Hematopoietic multipotent progenitor cell (in vitro differentiated cells): Measurements from ENCODE around the gene ELAVL3. TPM values are rescaled to one million over a fixed set of nuclear protein-coding genes. Genes with fewer than 3 reads are reported as not detected.
"Not testable (repeated sequence)": the region's sequence is repeated elsewhere in the genome, so short reads cannot be mapped to it uniquely, and the experiment has no call there.

Experiments used
- DNase-seq, 3 donors: peaks; one replicate each; pipeline ENCODE4 v3.0.0-alpha.2; 2011 to 2015; ENCODE audit warnings: low read depth in 2 of 3, low spot score in 2 of 3
- total RNA-seq: library from RNA; depleted of rRNA; stranded (reverse); fragments of >200 nt; gene quantifications from one replicate; pipeline ENCODE4 v1.2.3, GENCODE V29; 2012

Gene ELAVL3
- total RNA-seq, 1 donor, result 0.27 TPM

- no peak for DNase-seq
These were observed 8.5 kb upstream of the ELAVL3 start for GRCh38 chr19:11489378-11489777.

DNA sequence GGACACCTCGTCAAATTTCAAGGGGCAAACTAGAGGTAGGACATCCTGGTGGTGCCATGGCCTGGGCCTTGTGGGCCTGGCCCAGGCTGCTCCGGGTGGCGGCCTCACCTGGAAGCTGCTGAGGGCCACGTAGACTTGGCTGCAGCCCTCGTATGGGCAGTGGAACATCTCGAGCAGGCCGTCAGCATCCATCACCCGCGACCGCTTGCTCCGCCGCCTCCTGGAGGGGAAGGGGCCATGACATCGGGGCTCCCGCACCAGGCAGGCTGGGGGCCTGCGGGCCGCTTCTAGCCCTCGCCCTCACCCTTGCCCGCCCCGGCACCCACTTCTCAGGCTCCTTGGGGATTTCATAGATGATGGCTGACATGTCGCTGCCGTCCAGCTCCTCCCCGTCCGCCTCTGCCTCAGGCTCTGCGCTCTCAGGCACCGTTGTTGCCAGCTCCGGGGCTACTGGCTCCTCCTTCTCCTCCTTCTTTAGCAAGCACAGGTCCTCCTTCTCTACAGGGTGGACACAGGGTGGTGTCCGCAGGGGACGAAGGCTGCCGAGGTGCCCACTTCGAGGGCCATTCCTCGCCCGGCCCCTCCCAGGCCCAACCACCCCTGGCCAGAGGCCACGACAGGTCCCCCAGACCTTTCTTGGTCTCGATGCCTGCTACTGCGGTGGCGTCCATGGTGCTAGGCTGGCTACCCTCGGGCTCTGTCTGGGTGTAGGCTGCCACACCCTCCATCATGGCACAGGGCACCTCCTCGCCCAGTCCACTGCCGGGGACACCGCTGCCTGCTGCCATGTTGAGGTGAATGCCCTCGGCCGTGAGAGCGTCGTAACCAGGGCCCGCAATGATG is 6.0 kb upstream of the ELAVL3 start:
- no peak for DNase-seq

DNA sequence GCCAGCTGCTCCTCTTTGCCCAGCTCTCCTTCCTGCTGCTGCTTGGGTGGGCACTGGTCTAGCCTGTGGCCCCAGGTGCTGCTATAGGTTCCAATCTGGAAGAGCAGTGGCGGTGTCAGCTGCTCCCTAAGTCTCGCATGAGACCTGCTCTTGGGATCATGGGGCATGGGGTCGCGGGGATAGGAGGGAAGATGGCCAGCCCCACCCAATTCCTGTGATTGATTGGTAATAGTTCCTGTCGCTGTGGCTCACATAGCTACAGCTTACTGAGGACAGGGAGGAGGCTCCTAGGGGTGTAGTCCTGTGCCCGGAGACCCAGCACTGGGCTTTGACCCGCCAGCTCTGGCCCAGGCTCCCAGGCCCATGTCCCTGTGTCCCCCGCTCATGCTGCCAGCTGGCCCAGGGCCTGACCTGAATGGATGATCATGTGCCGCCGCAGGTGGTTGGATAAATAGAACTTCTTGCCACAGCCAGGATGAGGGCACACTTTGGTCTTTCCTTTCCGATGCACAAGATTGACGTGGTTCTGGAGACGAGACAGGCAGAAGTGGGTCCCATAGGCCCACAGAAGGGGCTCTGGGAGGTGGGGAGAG is 4.5 kb upstream of the ELAVL3 start:
- DNase-seq, result no peak

GRCh38 chr19:11483366-11484111 is 2.7 kb upstream of the ELAVL3 start:
- no peak for DNase-seq

- DNase-seq, result peak; percentile 80 to 93 (median 93)
These were observed 1.7 kb upstream of the ELAVL3 start for GRCh38 chr19:11482384-11483050.

- peak in 2 of 3 donors; percentile 89 to 95 for DNase-seq
These were observed 913 bp upstream of the ELAVL3 start for GRCh38 chr19:11481534-11482383.

DNA sequence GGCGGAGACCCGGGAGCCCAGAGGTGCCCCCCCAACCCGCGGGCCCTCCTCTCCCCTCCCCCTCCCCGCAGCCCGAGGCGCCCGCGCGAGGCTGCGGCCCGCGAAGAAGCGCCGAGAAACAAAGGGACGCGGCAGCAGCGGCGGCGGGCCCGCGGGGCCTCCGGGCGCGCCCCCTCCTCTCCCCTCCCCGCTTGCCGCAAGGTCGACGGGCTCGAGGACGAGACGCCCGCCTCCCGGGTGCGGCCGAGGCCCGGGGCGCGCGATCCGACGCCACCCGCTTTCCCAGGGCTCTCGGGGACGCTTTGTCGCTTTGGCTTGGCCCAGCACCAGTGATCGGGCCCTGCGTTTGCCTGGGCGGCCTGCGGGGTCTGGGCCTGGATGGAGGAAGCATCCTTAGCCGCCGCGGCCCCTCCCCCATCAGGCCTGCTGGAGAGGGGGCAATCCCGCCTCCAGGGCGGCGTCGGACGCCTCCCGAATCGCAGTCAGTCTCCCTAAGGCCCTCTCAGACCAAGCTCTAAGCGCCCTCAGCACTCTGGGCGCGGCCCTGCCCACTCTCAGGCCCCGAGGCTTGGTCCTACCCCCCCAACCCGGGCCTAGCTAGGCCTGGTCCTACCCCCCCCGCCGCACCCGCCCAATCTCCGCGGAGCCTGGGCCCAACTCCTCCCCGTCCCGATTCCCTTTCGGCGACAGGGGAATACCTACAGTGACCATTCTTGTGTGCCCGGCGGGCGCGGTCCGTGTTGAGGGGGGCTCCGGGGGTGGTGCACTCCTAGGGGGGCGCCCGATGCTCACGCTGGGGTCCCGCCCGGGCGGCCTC is 740 bp downstream of the ELAVL3 start:
- no peak for DNase-seq

DNA sequence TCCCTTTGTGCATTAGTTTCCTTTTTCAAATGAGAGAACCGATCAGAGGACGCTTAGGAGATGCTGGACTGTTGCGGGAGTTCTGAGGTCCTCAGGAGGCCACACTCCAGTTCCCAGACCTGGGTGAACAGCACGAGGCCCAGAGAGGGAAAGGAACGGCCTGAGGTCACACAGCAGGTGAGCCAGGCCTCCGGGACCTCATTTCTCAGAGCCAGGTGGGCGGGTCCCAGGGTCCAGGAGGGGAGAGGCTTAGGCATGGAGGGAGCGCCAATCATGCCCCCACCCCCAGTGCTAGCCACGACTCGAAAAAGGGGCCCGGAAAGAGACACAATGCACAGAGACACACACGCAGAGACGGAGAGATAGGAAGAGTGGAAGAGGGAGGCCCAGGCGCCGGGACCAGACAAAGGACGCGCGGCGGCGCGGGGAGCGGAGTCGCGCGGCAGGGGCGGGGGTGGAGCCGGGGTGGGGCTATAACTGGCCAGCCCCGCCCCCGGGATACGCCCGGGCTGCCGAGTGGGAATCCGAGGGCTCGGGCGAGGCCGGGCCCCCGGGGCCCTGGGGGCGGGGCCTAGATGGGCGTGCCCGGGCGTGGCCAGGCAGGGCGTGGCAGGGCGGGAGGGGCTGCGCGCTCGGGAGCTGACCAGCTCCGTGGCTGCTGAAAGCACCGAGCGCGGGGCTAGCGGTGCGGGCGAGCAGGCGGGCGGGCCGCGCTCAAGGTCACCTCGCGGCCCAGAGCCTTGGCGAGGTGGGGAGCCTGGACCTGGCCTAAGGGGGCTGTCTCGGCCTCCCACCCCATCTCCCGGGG is 1.6 kb downstream of the ELAVL3 start:
- DNase-seq, result peak in 1 of 3 donors; percentile 29

DNA sequence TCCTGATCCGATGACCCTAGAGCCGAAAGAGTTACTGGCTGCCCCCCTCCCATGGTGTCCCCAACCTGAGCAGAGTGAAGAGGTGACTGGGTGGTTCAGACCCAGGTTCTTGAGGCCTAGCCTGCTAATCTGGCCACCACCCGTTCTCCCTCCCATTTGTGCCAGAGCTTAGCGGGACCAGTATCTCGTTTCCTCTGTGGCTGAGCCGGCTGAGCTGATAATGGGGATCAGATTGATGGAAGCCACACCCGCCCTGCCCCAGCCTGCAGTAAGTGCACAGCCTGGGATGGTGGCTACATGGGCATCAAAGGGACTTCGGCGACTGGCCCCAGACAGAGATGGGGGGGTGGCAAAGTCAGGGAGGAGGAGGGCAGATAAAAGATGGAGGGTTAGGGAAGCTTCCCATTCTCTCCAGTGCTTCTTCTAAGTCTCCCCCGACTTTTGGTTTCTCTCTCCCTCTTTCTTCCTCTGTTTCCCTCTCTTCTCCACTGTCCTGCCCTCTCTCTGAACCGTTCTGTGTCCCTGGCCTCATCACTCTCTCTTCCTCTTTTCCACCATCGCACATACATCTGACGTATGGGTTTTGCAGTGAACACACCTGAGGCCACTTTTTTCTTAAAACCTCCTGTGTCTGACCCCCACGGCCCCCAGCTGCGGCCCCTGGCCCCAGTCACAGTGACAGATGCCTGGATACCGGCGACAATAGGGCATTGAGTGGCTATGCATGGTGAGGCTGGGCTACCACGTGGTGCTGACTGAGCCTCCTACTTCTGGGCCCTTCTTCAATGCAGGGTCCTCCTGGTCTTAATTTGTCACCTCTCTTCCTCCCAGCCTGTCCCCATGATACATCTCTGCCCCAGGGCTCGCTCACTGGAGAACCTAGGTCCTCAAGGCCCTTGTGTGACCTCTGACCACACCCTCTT is 2.4 kb downstream of the ELAVL3 start:
- DNase-seq, result peak in 1 of 3 donors; percentile 26

DNA sequence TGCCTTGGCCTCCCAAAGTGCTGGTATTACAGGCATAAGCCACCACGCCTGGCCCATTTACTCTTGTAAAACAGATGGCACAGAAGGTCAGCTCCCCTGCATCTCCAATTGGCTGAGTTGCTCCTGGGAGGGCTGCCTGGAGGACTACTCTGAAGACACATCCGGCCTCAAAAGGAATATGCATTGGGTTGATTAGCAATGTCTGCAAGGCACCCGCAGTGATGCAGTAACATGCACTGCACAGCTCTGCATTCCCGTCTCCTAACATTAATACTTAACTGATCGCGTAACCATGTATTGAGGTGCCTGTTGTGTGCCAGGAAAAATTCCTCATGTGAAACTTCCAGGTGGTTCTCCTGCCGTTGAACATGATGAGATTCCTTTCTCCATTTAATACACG is 5.0 kb downstream of the ELAVL3 start:
- DNase-seq, result no peak

GRCh38 chr19:11475343-11475742 is 5.5 kb downstream of the ELAVL3 start:
- DNase-seq, result not testable (repeated sequence)

- no peak for DNase-seq
These were observed 7.1 kb downstream of the ELAVL3 start for GRCh38 chr19:11473725-11474124.

DNA sequence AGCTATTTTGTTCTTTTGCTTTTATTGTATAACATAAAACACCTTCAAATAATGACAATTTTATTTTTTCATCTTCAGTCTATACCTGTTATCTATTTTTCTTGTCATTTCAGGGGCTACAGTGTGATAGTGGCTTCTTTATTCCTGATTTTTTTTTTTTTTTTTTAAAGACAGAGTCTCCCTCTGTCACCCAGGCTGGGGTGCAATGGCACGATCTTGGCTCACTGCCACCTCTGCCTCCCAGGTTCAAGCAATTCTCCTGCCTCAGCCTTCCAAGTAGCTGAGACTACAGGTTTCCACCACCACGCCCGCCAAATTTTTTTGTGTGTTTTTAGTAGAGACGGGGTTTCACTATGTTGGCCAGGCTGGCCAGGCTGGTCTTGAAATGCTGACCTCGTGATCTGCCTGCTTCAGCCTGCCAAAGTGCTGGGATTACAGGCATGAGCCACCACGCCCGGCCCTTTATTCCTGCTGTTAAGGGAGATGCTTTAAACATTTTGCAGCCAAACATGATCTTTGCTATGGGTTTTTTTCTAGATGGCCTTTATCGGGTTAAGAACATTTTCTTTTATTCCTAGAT is 12.5 kb downstream of the ELAVL3 start:
- DNase-seq, result not testable (repeated sequence)

GRCh38 chr19:11465600-11465999 is 15.2 kb downstream of the ELAVL3 start:
- DNase-seq, result no peak

DNA sequence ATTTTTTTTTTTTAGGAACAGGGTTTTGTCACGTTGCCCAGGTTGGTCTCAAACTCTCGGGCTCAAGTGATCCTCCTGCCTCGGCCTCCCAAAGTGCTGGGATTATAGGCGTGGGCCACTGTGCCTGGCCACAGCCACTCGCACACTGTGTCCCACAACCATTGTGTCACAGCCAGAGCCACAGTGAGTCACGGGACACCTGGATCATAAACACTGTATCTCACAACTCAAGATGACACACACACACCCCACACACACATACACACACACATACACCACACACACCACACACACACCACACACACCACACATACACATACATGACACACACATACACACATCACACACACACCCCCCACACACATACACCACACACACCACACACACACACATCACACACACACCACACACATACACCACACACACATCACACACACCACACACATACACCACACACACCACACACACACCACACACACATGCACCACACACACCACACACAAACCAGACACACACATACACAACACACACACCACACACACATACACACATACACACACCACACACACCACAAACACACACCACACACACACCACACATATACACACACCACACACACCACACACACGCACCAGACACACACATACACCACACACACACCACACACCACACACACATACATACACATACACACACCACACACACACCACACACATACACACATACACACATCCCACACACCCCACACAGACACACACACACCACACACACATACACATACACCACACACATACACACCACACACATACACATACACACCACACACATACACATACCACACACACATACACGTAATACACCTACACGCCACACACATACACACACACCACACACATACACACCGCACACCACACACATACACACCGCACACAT is 16.2 kb downstream of the ELAVL3 start:
- DNase-seq, result no peak

GRCh38 chr19:11463391-11463790 is 17.5 kb downstream of the ELAVL3 start:
- no peak for DNase-seq
